ENCODE measurements around the gene RYR1.
"Not testable (repeated sequence)": the region's sequence is repeated elsewhere in the genome, so short reads cannot be mapped to it uniquely, and the experiment has no call there.

The RYR1 gene

GRCh38 chr19:38516802-38517201 lies 83.3 kb downstream of the RYR1 start:
- Histone ChIP-seq H3K4me3 (ENCODE audit: low read depth, low read length) (no peak overlapping the region), H3K27me3 (replicated peaks) (no peaks in the 10 kb centered on the region), H3K27ac (no peak overlapping the region), H3K36me3 (replicated peaks) (no peaks in the 10 kb centered on the region)
- in situ Hi-C loops (cut with HindIII; ENCODE audit: low pct_ligation_motif_present, low sequenced_read_pairs), result no loop called here
- TF ChIP-seq, protein P1, sequence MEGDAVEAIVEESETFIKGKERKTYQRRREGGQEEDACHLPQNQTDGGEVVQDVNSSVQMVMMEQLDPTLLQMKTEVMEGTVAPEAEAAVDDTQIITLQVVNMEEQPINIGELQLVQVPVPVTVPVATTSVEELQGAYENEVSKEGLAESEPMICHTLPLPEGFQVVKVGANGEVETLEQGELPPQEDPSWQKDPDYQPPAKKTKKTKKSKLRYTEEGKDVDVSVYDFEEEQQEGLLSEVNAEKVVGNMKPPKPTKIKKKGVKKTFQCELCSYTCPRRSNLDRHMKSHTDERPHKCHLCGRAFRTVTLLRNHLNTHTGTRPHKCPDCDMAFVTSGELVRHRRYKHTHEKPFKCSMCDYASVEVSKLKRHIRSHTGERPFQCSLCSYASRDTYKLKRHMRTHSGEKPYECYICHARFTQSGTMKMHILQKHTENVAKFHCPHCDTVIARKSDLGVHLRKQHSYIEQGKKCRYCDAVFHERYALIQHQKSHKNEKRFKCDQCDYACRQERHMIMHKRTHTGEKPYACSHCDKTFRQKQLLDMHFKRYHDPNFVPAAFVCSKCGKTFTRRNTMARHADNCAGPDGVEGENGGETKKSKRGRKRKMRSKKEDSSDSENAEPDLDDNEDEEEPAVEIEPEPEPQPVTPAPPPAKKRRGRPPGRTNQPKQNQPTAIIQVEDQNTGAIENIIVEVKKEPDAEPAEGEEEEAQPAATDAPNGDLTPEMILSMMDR (IDR thresholded peaks at IDR 0.05; ENCODE audit: low read depth, low read length, missing control alignments), result no peak
- DNase-seq, result no peak

- TF ChIP-seq, protein P1 (IDR thresholded peaks at IDR 0.05; ENCODE audit: low read depth, low read length, missing control alignments), result no peak
- no peak overlapping the region for H3K27ac ChIP-seq
- no peak for DNase-seq
- in situ Hi-C loops (cut with HindIII; ENCODE audit: low pct_ligation_motif_present, low sequenced_read_pairs), result no loop called here
- no peak overlapping the region for H3K4me3 ChIP-seq (ENCODE audit: low read depth, low read length)
- no peaks in the 10 kb centered on the region for H3K27me3 ChIP-seq (replicated peaks)
- no peaks in the 10 kb centered on the region for H3K36me3 ChIP-seq (replicated peaks)
These were observed 83.8 kb downstream of the RYR1 start for GRCh38 chr19:38517321-38517720.

DNA sequence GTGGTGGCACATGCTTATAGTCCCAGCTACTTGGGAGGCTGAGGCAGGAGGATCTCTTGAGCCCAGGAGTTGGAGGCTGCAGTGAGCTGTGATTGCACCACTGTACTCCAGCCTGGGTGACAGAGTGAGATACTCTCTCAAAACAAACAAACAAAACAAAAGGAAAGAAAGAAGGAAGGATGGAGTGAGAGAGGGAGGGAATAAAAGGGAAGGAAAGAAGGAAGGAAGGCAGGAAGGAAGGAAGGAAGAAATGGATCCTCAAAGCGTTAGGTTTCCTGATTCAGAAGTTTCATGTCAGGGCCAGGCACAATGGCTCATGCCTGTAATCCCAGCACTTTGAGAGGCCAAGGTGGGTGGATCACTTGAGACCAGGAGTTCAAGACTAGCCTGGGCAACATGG lies 84.5 kb downstream of the RYR1 start:
- H3K4me3 ChIP-seq (ENCODE audit: low read depth, low read length); DNase-seq; H3K27ac ChIP-seq; H3K27me3 ChIP-seq (replicated peaks); H3K36me3 ChIP-seq (replicated peaks); in situ Hi-C loops (cut with HindIII; ENCODE audit: low pct_ligation_motif_present, low sequenced_read_pairs): not testable (repeated sequence)

GRCh38 chr19:38519168-38519567 lies 85.7 kb downstream of the RYR1 start:
- H3K4me3 ChIP-seq (ENCODE audit: low read depth, low read length), result no peak overlapping the region
- H3K27me3 ChIP-seq (replicated peaks), result no peaks in the 10 kb centered on the region
- in situ Hi-C loops (cut with HindIII; ENCODE audit: low pct_ligation_motif_present, low sequenced_read_pairs), result no loop called here
- H3K27ac ChIP-seq, result no peak overlapping the region
- no peaks in the 10 kb centered on the region for H3K36me3 ChIP-seq (replicated peaks)
- TF ChIP-seq, protein P1 (IDR thresholded peaks at IDR 0.05; ENCODE audit: low read depth, low read length, missing control alignments), result no peak
- no peak for DNase-seq

GRCh38 chr19:38519988-38520387 lies 86.5 kb downstream of the RYR1 start:
- Histone ChIP-seq H3K27ac (no peak overlapping the region), H3K27me3 (replicated peaks) (no peaks in the 10 kb centered on the region), H3K4me3 (ENCODE audit: low read depth, low read length) (no peak overlapping the region), H3K36me3 (replicated peaks) (no peaks in the 10 kb centered on the region)
- TF ChIP-seq, protein P1 (IDR thresholded peaks at IDR 0.05; ENCODE audit: low read depth, low read length, missing control alignments), result no peak
- in situ Hi-C loops (cut with HindIII; ENCODE audit: low pct_ligation_motif_present, low sequenced_read_pairs), result no loop called here
- DNase-seq, result no peak

GRCh38 chr19:38522915-38523314 lies 89.4 kb downstream of the RYR1 start:
- H3K27me3 ChIP-seq (replicated peaks), result no peaks in the 10 kb centered on the region
- H3K27ac ChIP-seq, result no peak overlapping the region
- DNase-seq, result no peak
- TF ChIP-seq, protein P1 (IDR thresholded peaks at IDR 0.05; ENCODE audit: low read depth, low read length, missing control alignments), result no peak
- no peaks in the 10 kb centered on the region for H3K36me3 ChIP-seq (replicated peaks)
- H3K4me3 ChIP-seq (ENCODE audit: low read depth, low read length), result no peak overlapping the region
- in situ Hi-C loops (cut with HindIII; ENCODE audit: low pct_ligation_motif_present, low sequenced_read_pairs), result no loop called here

Measured in brain microvascular endothelial cell (primary cell).